ENCODE measurements around the gene AEBP1.

GRCh38 chr7:44094365-44094764 lies 9.8 kb upstream of the AEBP1 start:
- TF ChIP-seq CTCF (conservative IDR thresholded peaks at IDR 0.05; ENCODE audit: low read depth, low read length) (no peak), EZH2 (IDR thresholded peaks at IDR 0.05; ENCODE audit: borderline replicate concordance, low read depth, low read length, poor library complexity, severe bottlenecking) (no peak)

Data from A673 (cell line).